Muscle layer of duodenum (tissue), 2 donors: ENCODE results near the gene MYBPH.

ENCODE experiments used
- H3K27ac ChIP-seq: one replicate; pipeline ENCODE4 v1.7.0; 2013; ENCODE audit warnings: mild to moderate bottlenecking, low read length
- H3K27me3 ChIP-seq: one replicate; pipeline ENCODE4 v1.7.0; 2013; ENCODE audit warnings: low read depth, mild to moderate bottlenecking, control low read depth, low read length
- H3K36me3 ChIP-seq, 2 donors: one replicate each; pipeline ENCODE4 v1.7.0; 2013; ENCODE audit warnings: low read length in 2 of 2, control low read depth in 1 of 2, mild to moderate bottlenecking in 1 of 2; ENCODE audit not compliant: insufficient read depth in 2 of 2, control insufficient read depth in 1 of 2
- H3K4me1 ChIP-seq, 2 donors: one replicate each; pipeline ENCODE4 v1.7.0; 2013; ENCODE audit warnings: low read length in 2 of 2, mild to moderate bottlenecking in 2 of 2, control low read depth in 1 of 2, moderate library complexity in 1 of 2; ENCODE audit not compliant: insufficient read depth in 2 of 2, control insufficient read depth in 1 of 2
- H3K4me3 ChIP-seq, 2 donors: one replicate each; pipeline ENCODE4 v1.7.0; 2013; ENCODE audit warnings: low read length in 2 of 2, low read depth in 1 of 2, mild to moderate bottlenecking in 1 of 2
- H3K9me3 ChIP-seq, 2 donors: one replicate each; pipeline ENCODE4 v1.7.0; 2013; ENCODE audit warnings: low read length in 2 of 2, control low read depth in 1 of 2, mild to moderate bottlenecking in 1 of 2; ENCODE audit not compliant: control insufficient read depth in 1 of 2
- donor health status: healthy.

Gene MYBPH

DNA sequence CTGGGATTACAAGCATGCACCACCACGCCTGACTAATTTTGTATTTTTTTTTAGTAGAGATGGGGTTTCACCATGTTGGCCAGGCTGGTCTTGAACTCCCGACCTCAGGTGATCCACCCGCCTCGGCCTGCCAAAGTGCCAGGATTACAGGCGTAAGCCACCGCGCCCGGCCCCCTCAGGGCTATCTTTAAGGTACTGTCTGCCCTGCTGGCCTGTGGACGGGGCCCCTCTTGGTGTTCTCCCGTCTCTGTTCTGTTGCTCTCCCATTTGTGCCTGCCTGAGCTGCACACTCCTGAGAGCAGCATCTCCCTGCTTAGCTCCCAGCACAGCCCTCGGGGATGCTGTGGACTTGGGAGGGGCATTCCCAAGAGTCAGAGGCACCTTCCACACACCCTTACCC, 13.9 kb downstream of the MYBPH start:
- Histone ChIP-seq H3K4me3 (no peak overlapping the region), H3K27me3 (no peaks in the 10 kb centered on the region), H3K27ac (no peak overlapping the region), H3K9me3 (no peaks in the 10 kb centered on the region), H3K4me1 (no peaks in the 10 kb centered on the region), H3K36me3 (no peaks in the 10 kb centered on the region)

DNA sequence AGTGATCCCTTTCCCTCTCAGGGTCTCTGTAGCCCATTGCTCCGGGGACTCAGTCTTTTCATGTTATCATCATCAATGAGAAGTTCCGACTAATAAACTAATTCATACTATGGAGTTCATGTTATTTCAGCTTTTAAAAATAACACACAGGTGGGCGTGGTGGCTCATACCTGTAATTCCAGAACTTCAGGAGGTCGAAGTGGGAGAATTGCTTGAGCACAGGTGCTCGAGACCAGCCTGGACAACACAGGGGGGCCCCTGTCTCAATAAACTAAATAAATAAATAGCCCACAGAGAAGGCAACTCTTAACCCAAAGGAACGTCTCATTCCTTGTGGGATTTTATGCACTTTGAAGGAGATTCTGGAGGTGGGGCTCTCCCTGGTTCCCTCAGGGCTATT, 14.5 kb downstream of the MYBPH start:
- Histone ChIP-seq H3K4me1 (no peaks in the 10 kb centered on the region), H3K27ac (no peak overlapping the region), H3K9me3 (no peaks in the 10 kb centered on the region), H3K4me3 (no peak overlapping the region), H3K27me3 (no peaks in the 10 kb centered on the region), H3K36me3 (no peaks in the 10 kb centered on the region)

DNA sequence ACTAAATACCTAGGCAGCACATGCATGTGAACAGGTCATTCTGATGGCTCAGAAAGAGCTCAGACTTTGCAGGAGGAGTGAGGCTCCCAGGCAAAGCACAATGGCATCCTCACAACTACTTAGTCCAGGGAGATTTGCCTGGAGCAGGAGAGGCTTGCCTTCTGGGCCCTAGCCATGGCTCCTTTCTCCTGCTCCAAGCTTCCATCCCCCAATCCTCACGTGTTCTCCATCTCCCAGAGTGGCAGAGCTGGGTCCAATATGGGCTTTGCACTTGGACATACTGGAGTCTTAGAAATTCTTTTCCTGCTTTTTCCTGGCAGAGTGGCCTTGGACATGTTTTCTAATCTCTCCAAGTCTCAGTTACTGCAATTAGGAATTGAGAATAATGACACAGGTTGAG, 15.8 kb downstream of the MYBPH start:
- H3K9me3 ChIP-seq, result no peaks in the 10 kb centered on the region
- no peaks in the 10 kb centered on the region for H3K27me3 ChIP-seq
- no peak overlapping the region for H3K27ac ChIP-seq
- H3K4me3 ChIP-seq, result no peak overlapping the region
- no peaks in the 10 kb centered on the region for H3K4me1 ChIP-seq
- H3K36me3 ChIP-seq, result no peaks in the 10 kb centered on the region

DNA sequence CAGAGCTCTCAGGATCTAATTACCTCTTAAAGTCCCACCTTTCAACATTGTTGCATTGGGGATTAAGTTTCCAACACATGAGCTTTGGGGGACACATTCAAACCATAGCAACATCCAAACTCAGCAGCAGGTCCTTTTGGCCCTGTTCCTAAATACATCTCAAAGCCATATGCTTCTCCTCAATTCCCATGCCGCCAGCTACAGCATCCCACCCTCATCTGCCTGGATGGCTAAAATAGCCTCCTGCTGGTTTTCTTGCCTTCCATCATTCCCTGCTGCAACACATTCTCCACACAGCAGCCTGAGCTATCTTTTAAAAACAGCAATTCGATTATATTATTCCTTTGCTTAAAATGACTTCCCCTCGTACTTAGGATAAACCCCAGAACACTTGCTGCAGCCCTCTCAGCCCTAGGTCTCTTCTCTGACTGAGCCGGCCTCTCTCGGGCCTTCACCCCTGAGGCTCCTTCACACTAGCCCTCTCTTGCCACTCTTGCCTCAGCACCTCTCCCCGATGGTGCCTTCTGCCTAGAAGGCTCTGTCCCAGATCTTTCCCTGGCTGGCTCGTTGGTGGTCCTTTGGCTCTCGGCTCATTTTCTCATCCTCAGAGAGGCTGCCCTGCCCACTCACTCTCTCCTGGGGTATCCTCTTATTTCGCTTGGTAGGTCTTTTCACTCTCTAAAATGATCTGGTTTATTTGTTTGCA, 16.5 kb downstream of the MYBPH start:
- Histone ChIP-seq H3K9me3 (no peaks in the 10 kb centered on the region), H3K4me1 (no peaks in the 10 kb centered on the region), H3K27ac (no peak overlapping the region), H3K4me3 (no peak overlapping the region), H3K36me3 (no peaks in the 10 kb centered on the region), H3K27me3 (no peaks in the 10 kb centered on the region)

DNA sequence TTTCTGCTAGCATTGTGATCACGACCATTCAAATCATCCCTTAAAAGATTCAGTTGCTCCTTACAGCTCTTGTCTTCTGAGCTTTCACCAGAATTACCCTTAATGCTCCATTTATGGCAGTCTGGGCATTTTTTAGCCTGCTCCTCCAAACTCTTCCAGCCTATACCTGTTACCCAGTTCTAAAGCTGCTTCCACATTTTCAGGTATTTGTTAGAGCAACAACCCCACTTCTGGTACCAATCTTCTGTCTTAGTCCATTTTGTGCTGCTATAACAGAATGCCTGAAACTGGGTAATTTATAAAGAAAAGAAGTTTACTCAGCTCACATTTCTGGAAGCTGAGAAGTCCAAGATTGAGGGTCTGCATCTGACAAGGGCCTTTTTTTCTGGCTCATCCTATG, 17.2 kb downstream of the MYBPH start:
- Histone ChIP-seq H3K27ac (no peak overlapping the region), H3K4me3 (no peak overlapping the region), H3K4me1 (no peaks in the 10 kb centered on the region), H3K27me3 (no peaks in the 10 kb centered on the region), H3K36me3 (no peaks in the 10 kb centered on the region), H3K9me3 (no peaks in the 10 kb centered on the region)

DNA sequence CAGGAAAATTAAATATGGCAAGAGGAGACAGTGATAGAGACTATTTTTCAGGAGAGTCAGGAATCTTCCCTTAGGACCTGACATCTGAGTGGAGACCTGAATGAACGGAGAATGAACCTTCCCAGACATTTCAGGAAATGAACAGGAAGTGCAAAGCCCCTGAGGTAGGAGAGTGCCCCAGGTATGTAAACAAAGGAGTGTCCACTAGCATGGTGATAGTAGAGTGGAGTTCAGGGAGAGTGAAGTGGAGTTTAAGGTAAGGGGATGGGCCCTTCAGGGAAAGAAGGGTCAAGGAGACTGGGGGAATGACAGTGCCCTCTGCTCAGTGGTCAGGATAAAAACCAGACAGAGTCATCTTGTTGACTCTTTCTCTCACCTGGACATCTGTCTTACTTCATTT, 19.3 kb downstream of the MYBPH start:
- H3K36me3 ChIP-seq, result no peaks in the 10 kb centered on the region
- H3K4me3 ChIP-seq, result no peak overlapping the region
- no peaks in the 10 kb centered on the region for H3K27me3 ChIP-seq
- no peaks in the 10 kb centered on the region for H3K9me3 ChIP-seq
- H3K4me1 ChIP-seq, result no peaks in the 10 kb centered on the region
- no peak overlapping the region for H3K27ac ChIP-seq

DNA sequence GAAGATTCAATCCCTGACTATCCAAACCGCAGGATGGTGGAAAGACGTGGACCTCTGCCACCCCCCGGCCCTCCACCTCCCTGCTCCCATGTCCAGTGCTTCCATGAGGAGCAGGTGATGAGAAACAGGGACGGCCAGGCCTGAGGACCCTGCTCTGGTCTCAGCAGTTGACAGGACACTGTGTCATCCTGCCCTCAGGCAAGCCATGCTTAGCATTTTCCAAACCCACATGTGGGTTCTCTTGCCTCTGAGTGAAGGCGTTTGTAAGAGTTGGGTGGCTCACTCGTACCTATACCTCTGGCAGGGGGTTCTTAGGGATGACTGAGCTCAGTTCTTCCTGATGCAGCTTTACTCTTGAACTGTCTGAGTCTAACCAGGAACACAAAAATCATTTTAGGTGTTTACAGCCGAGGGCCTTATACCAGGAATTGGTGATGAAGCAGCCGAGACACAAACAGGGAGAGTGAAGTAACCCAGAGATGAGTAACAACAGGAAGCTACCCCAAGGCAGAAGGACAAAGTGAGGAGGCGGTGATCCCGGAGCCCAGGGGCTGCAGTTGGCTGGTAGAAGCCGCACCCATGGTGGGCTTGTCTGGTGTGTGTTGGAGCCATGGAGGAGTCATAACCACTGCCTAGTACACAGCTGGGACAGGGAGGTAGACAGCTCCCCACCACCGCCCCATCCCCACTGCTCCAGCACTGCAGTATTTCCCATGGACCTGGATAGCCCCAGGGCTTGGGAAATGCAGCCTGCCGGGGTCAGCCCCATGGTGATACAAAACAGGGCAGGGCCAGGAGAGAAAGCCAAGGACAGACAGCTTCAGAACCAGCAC, 21.4 kb downstream of the MYBPH start:
- no peaks in the 10 kb centered on the region for H3K4me1 ChIP-seq
- H3K27me3 ChIP-seq, result no peaks in the 10 kb centered on the region

DNA sequence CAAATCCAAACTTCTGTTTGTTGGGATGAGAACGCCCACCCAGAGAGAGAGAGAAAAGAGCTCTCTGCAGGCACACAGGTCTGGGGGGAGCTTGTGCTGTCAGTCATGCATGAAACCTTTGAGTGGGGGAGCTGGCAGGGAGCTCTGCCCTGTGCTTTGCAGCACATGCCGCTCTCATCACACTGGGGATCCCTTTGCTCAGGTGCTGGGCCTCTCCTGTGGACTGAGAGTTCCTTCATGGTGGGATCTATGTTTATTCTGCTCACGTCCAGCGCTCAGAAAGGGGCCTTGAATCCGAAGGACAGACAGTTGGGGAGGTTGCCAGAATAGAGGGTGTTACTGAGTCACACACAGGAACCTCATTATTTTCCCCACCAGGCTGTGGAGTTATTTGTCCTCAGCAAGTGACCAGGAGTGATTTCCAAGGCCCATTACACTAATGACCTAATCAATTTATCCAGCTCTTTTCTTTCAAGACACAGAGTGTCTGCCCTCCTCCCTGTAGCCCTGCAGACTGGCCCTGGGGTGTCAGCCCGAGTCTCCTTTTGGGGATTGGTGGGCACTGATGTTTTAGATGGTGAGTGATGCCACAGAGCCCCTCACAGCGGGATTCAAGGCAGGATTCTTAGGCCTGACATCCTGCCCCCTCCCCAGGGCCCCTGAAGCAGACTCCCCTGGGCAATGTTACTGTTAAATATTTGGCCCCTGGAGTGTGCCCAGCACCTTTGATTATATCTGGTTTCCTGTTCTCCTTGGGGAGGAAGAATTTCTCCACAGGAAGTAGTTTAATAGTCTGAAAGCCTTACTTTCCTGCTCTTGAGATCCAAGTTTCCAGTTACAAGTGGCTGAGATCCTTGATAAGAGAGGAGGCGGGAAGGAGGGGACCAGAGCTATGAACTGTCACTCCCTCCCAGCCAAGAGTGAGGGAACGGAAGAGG, 22.3 kb downstream of the MYBPH start:
- no peaks in the 10 kb centered on the region for H3K4me1 ChIP-seq
- H3K9me3 ChIP-seq, result no peaks in the 10 kb centered on the region
- H3K27me3 ChIP-seq, result no peaks in the 10 kb centered on the region
- H3K36me3 ChIP-seq, result no peaks in the 10 kb centered on the region
- H3K27ac ChIP-seq, result no peak overlapping the region
- no peak overlapping the region for H3K4me3 ChIP-seq

More for the DNA sequence above, 21.4 kb downstream of the MYBPH start:
- no peak overlapping the region for H3K4me3 ChIP-seq
- H3K36me3 ChIP-seq, result no peaks in the 10 kb centered on the region
- no peak overlapping the region for H3K27ac ChIP-seq
- H3K9me3 ChIP-seq, result no peaks in the 10 kb centered on the region

DNA sequence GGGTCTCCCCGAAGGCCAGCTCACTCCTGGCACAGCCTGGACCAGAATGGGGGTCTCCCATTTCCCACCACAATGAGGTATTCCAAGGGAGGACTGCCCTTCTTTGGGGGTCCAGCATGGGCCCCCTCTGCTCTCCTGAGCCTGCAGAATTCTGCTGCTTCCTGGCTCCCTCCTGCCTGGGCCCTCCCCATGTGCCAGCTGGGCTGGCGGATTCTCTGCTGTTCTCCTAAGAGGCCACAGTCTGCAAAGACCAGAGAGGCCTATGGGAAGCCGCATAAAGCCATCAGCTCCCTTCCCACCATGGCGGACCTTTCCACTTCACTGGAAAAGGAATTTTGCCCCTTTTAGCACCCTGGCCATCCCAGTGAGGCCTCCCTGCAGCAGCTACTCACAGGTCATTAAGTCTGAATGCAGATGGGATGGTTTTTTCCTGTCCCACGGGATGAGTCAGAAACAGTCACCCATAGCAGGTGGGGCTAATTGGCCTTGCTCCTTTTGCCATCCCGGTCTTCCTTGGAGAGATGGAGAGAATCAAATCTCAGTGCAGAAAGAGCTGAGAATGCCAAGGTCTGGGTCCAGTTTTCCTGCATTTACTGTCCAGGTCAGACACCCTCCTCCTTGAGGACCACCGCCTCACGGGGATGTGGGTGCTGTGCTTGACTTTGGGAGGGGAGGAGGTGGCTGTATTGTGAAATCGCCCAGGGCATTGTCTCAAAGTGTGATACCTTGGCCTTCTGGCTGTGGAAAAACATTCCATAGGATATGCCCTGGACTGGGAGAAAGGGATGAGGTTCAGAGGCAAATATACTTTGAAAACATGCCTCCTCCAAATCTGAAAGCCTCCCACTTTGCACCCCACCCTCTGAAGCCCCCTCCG, 23.2 kb downstream of the MYBPH start:
- Histone ChIP-seq H3K9me3 (no peaks in the 10 kb centered on the region), H3K27me3 (no peaks in the 10 kb centered on the region), H3K4me3 (no peak overlapping the region), H3K4me1 (no peaks in the 10 kb centered on the region), H3K36me3 (no peaks in the 10 kb centered on the region), H3K27ac (no peak overlapping the region)

DNA sequence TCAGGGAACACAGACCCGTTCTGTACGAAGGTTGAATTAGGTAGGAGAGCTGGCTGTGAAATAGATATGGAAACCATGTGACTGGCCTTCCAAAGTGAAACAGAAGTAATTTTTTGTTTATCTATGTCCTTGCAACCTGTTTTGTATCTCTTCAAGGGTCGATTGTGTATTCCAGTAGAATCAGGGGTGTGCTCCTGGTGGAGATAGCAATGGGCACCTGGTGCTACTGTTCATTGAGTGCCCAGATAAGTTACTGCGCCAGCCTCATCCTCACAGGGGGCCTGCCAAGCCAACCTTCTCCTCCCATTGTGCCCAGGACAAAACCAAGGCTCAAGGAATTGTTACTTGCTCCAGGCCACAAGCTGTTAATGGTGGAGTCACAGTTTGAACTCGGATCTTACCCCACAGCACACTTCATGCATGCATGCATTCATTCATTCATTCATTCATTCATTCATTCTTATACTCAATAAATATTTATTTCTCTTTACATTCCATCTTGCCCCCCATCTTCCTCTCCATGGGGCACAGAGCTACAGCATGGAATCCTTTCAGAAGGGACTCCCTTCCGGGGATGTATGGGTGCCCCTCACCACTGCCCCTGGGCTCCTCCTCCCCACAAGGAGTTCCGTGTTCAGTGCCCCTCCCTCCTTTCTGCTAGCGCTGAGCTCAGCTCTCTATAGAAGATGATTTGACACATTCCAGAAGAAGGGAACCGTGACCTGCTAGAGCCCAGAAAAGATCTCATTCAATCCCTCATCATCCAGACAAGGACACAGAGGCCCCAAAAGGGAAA, 24.1 kb downstream of the MYBPH start:
- no peaks in the 10 kb centered on the region for H3K9me3 ChIP-seq
- no peaks in the 10 kb centered on the region for H3K27me3 ChIP-seq
- no peak overlapping the region for H3K4me3 ChIP-seq
- H3K4me1 ChIP-seq, result no peaks in the 10 kb centered on the region
- no peak overlapping the region for H3K27ac ChIP-seq
- no peaks in the 10 kb centered on the region for H3K36me3 ChIP-seq
